Transverse colon (tissue), 4 donors: ENCODE measurements around the gene HOXB2.

Experiments
- POLR2AphosphoS5 ChIP-seq, 3 donors: sonication (generic); formaldehyde crosslinking; IDR thresholded peaks; one replicate each; pipeline ENCODE4 v1.6.1; 2016; ENCODE audit warnings: antibody characterized with exemption in 3 of 3
- TF ChIP-seq, protein P1 (sequence below), 5 experiments: fragments of 200-600 bp in 3 of 5; fragments of 450-650 bp in 2 of 5; sonication (generic) in 3 of 5; IDR thresholded peaks; 1 replicate in 2 of 5; 2 replicates in 3 of 5; pipeline ENCODE4 v1.5.1; 2016 to 2017; ENCODE audit warnings: antibody characterized with exemption in 5 of 5, inconsistent platforms in 3 of 5, mild to moderate bottlenecking in 2 of 5, moderate library complexity in 1 of 5

DNA sequence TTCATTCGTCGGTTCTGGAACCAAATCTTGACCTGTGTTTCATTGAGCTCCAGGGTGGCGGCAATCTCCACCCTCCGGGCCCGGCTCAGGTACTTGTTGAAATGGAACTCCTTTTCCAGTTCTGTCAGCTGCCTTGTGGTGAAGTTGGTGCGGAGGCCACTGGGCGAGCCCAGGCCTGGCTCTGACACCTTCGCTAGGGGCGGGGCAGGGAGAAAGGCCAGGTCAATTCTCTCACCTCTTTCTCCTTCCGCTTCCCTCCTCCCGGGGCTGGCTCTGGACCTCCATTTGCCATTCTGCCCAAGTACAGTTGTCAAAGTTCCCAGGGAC, 15.3 kb downstream of the HOXB2 start:
- TF ChIP-seq, protein P1, sequence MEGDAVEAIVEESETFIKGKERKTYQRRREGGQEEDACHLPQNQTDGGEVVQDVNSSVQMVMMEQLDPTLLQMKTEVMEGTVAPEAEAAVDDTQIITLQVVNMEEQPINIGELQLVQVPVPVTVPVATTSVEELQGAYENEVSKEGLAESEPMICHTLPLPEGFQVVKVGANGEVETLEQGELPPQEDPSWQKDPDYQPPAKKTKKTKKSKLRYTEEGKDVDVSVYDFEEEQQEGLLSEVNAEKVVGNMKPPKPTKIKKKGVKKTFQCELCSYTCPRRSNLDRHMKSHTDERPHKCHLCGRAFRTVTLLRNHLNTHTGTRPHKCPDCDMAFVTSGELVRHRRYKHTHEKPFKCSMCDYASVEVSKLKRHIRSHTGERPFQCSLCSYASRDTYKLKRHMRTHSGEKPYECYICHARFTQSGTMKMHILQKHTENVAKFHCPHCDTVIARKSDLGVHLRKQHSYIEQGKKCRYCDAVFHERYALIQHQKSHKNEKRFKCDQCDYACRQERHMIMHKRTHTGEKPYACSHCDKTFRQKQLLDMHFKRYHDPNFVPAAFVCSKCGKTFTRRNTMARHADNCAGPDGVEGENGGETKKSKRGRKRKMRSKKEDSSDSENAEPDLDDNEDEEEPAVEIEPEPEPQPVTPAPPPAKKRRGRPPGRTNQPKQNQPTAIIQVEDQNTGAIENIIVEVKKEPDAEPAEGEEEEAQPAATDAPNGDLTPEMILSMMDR (IDR thresholded peaks at IDR 0.05), result no peak
- no peak for TF ChIP-seq POLR2AphosphoS5 (IDR thresholded peaks at IDR 0.05)
